A549 (cell line): ENCODE measurements around the gene NDRG4.

Experiments
- CEBPB ChIP-seq, 2 experiments: fragments of >200 bp in 1 of 2; sonication (Bioruptor Twin) in 1 of 2; formaldehyde crosslinking in 1 of 2; IDR thresholded peaks; 2 replicates each; pipeline ENCODE4 v1.6.1; 2012 to 2016
- CTCF ChIP-seq: fragments of >200 bp; sonication (Bioruptor Twin); formaldehyde crosslinking; IDR thresholded peaks from 3 replicates; pipeline ENCODE4 v1.5.1; 2016
- HMGXB4 ChIP-seq: fragments of 250-450 bp; sonication (Bioruptor Pico); IDR thresholded peaks from 2 replicates; pipeline ENCODE4 v1.5.0; 2021; ENCODE audit warnings: mild to moderate bottlenecking, moderate library complexity, borderline replicate concordance
- RAD21 ChIP-seq, 2 experiments: fragments of >200 bp in 1 of 2; sonication (Bioruptor Twin) in 1 of 2; formaldehyde crosslinking in 1 of 2; IDR thresholded peaks in 1 of 2; conservative IDR thresholded peaks in 1 of 2; 2 replicates in 1 of 2; 3 replicates in 1 of 2; pipeline ENCODE4 v1.6.1; 2012 to 2018; ENCODE audit warnings: inconsistent platforms in 1 of 2
- REST ChIP-seq: fragments of 200-600 bp; sonication (generic); IDR thresholded peaks from 2 replicates; pipeline ENCODE4 v1.6.1; 2016; ENCODE audit warnings: antibody characterized with exemption, mild to moderate bottlenecking, moderate library complexity

- no peak for TF ChIP-seq RAD21 (conservative IDR thresholded peaks at IDR 0.05 in 1 of 2, IDR thresholded peaks at IDR 0.05 in 1 of 2)
- TF ChIP-seq CEBPB (IDR thresholded peaks at IDR 0.05) = no peak
- no peak for TF ChIP-seq HMGXB4 (CRISPR knock-in tag)
- no peak for TF ChIP-seq CTCF
- TF ChIP-seq REST = no peak
Observed at GRCh38 chr16:58458606-58459343, 41.2 kb upstream of the NDRG4 start.
